HEK293 (cell line): ENCODE results near the gene FA2H.

Experiments used
- CTCF ChIA-PET: fragments of 350-600 bp; formaldehyde crosslinking; extraction: SDS; loops from one replicate; lab custom pipeline; 2021; ENCODE audit warnings: antibody characterized with exemption; lab: Yijun Ruan, JAX
- POLR2A ChIA-PET: fragments of 300-600 bp; formaldehyde crosslinking; extraction: SDS; loops from one replicate; lab custom pipeline; 2020; ENCODE audit warnings: antibody characterized with exemption, inconsistent platforms; lab: Yijun Ruan, JAX
- H3K27ac ChIP-seq: fragments of 200-500 bp; sonication (Bioruptor generic); 2 replicates; pipeline ENCODE4 v1.5.1; 2014; ENCODE audit warnings: low read depth, low read length, control low read depth, inconsistent platforms; ENCODE audit errors: extremely low read depth
- H3K36me3 ChIP-seq, 2 experiments: fragments of 200-500 bp in 1 of 2; sonication (Bioruptor generic) in 1 of 2; 1 replicate in 1 of 2; 2 replicates in 1 of 2; pipeline ENCODE4 v1.5.1; 2014 to 2017; ENCODE audit warnings: inconsistent platforms in 2 of 2, low read length in 2 of 2; ENCODE audit not compliant: control insufficient read depth in 2 of 2, insufficient read depth in 1 of 2
- H3K4me1 ChIP-seq: fragments of 200-500 bp; sonication (Bioruptor generic); 2 replicates; pipeline ENCODE4 v1.5.1; 2014; ENCODE audit warnings: mild to moderate bottlenecking, low read length, inconsistent platforms; ENCODE audit not compliant: control insufficient read depth, insufficient read depth
- H3K4me3 ChIP-seq: 2 replicates; pipeline ENCODE4 v1.5.1; 2011; ENCODE audit warnings: low read depth, mild to moderate bottlenecking, control low read depth, low read length, moderate library complexity
- H3K9me3 ChIP-seq: fragments of 200-500 bp; sonication (Bioruptor generic); 2 replicates; pipeline ENCODE4 v1.5.1; 2014; ENCODE audit warnings: low read depth, low read length, inconsistent platforms; ENCODE audit not compliant: control insufficient read depth, insufficient read depth
- CTCF ChIP-seq: fragments of 450-650 bp; formaldehyde crosslinking; IDR thresholded peaks from 2 replicates; pipeline ENCODE4 v1.5.1; 2016; ENCODE audit warnings: missing biosample characterization, missing genetic modification characterization
- GLI4 ChIP-seq: fragments of 450-650 bp; formaldehyde crosslinking; IDR thresholded peaks from 2 replicates; pipeline ENCODE4 v1.5.1; 2016; ENCODE audit warnings: missing biosample characterization, missing genetic modification characterization
- GLIS1 ChIP-seq: fragments of 450-650 bp; formaldehyde crosslinking; IDR thresholded peaks from 2 replicates; pipeline ENCODE4 v1.5.1; 2016; ENCODE audit warnings: missing biosample characterization, missing genetic modification characterization
- GLIS2 ChIP-seq: fragments of 450-650 bp; formaldehyde crosslinking; IDR thresholded peaks from 2 replicates; pipeline ENCODE4 v1.5.1; 2016; ENCODE audit warnings: missing biosample characterization, missing genetic modification characterization
- KLF7 ChIP-seq: fragments of 450-650 bp; formaldehyde crosslinking; IDR thresholded peaks from 2 replicates; pipeline ENCODE4 v1.5.1; 2016; ENCODE audit warnings: missing biosample characterization, missing genetic modification characterization, borderline replicate concordance
- MYNN ChIP-seq: fragments of 450-650 bp; formaldehyde crosslinking; IDR thresholded peaks from 2 replicates; pipeline ENCODE4 v1.5.1; 2016; ENCODE audit warnings: missing biosample characterization, missing genetic modification characterization, borderline replicate concordance
- WT1 ChIP-seq: fragments of 450-650 bp; formaldehyde crosslinking; IDR thresholded peaks from 2 replicates; pipeline ENCODE4 v1.5.1; 2016; ENCODE audit warnings: missing biosample characterization, missing genetic modification characterization
- YY1 ChIP-seq: fragments of 450-650 bp; formaldehyde crosslinking; IDR thresholded peaks from 2 replicates; pipeline ENCODE4 v1.5.1; 2018; ENCODE audit warnings: missing biosample characterization, missing genetic modification characterization
- ZBTB1 ChIP-seq: fragments of 450-650 bp; formaldehyde crosslinking; IDR thresholded peaks from 2 replicates; pipeline ENCODE4 v1.5.1; 2016; ENCODE audit warnings: missing biosample characterization, missing genetic modification characterization
- ZIC2 ChIP-seq: fragments of 450-650 bp; formaldehyde crosslinking; IDR thresholded peaks from 2 replicates; pipeline ENCODE4 v1.5.1; 2016; ENCODE audit warnings: missing biosample characterization, missing genetic modification characterization
- ZNF16 ChIP-seq: fragments of 450-650 bp; formaldehyde crosslinking; IDR thresholded peaks from 2 replicates; pipeline ENCODE4 v1.5.1; 2016; ENCODE audit warnings: low read depth, missing biosample characterization, missing genetic modification characterization
- ZNF335 ChIP-seq: fragments of 450-650 bp; formaldehyde crosslinking; conservative IDR thresholded peaks from 2 replicates; pipeline ENCODE4 v1.5.1; 2016; ENCODE audit warnings: missing biosample characterization, missing genetic modification characterization
- ZNF350 ChIP-seq: fragments of 450-650 bp; formaldehyde crosslinking; IDR thresholded peaks from 2 replicates; pipeline ENCODE4 v1.5.0; 2017; ENCODE audit warnings: missing biosample characterization, mild to moderate bottlenecking, missing genetic modification characterization
- ZNF426 ChIP-seq: fragments of 450-650 bp; formaldehyde crosslinking; IDR thresholded peaks from 2 replicates; pipeline ENCODE4 v1.5.1; 2017; ENCODE audit warnings: missing biosample characterization, missing genetic modification characterization, mild to moderate bottlenecking, inconsistent platforms, moderate library complexity
- ZNF510 ChIP-seq: fragments of 450-650 bp; formaldehyde crosslinking; IDR thresholded peaks from 2 replicates; pipeline ENCODE4 v1.5.1; 2018; ENCODE audit warnings: mild to moderate bottlenecking, missing genetic modification characterization, missing biosample characterization; ENCODE audit not compliant: insufficient replicate concordance
- ZNF596 ChIP-seq: fragments of 450-650 bp; IDR thresholded peaks from 2 replicates; pipeline ENCODE4 v1.5.0; 2018; ENCODE audit warnings: missing biosample characterization, mild to moderate bottlenecking, missing genetic modification characterization, moderate library complexity
- ZNF692 ChIP-seq: fragments of 450-650 bp; formaldehyde crosslinking; IDR thresholded peaks from 2 replicates; pipeline ENCODE4 v1.5.1; 2016; ENCODE audit warnings: missing biosample characterization, missing genetic modification characterization
- TF ChIP-seq, protein P1 (sequence below): fragments of 450-650 bp; formaldehyde crosslinking; IDR thresholded peaks from 2 replicates; pipeline ENCODE4 v1.5.1; 2016; ENCODE audit warnings: missing biosample characterization, missing genetic modification characterization, borderline replicate concordance
- TF ChIP-seq, protein P2 (sequence below): fragments of 450-650 bp; formaldehyde crosslinking; IDR thresholded peaks from 2 replicates; pipeline ENCODE4 v1.5.1; 2016; ENCODE audit warnings: missing biosample characterization, missing genetic modification characterization

Gene FA2H

GRCh38 chr16:74720579-74720978 lies 54.0 kb downstream of the FA2H start:
- Histone ChIP-seq H3K4me1 (no peaks in the 10 kb centered on the region), H3K9me3 (no peaks in the 10 kb centered on the region), H3K4me3 (no peak overlapping the region), H3K27ac (no peak overlapping the region), H3K36me3 (no peaks in the 10 kb centered on the region)
- CTCF ChIA-PET: interaction anchor here (0.6 kb wide), 1 partner anchor 31 kb away, joined by 3 read pairs; no protein-coding TSS in a partner anchor
- TF ChIP-seq MYNN (tag by site-specific recombination) (no peak), ZNF16 (tag by site-specific recombination) (no peak), GLIS1 (tag by site-specific recombination) (no peak), WT1 (tag by site-specific recombination) (no peak), GLI4 (tag by site-specific recombination) (no peak), ZIC2 (tag by site-specific recombination) (no peak), ZNF350 (no peak), ZNF510 (tag by site-specific recombination) (no peak), ZNF596 (no peak), GLIS2 (tag by site-specific recombination) (no peak), ZNF426 (tag by site-specific recombination) (no peak), ZNF692 (no peak)
- TF ChIP-seq, protein P1, sequence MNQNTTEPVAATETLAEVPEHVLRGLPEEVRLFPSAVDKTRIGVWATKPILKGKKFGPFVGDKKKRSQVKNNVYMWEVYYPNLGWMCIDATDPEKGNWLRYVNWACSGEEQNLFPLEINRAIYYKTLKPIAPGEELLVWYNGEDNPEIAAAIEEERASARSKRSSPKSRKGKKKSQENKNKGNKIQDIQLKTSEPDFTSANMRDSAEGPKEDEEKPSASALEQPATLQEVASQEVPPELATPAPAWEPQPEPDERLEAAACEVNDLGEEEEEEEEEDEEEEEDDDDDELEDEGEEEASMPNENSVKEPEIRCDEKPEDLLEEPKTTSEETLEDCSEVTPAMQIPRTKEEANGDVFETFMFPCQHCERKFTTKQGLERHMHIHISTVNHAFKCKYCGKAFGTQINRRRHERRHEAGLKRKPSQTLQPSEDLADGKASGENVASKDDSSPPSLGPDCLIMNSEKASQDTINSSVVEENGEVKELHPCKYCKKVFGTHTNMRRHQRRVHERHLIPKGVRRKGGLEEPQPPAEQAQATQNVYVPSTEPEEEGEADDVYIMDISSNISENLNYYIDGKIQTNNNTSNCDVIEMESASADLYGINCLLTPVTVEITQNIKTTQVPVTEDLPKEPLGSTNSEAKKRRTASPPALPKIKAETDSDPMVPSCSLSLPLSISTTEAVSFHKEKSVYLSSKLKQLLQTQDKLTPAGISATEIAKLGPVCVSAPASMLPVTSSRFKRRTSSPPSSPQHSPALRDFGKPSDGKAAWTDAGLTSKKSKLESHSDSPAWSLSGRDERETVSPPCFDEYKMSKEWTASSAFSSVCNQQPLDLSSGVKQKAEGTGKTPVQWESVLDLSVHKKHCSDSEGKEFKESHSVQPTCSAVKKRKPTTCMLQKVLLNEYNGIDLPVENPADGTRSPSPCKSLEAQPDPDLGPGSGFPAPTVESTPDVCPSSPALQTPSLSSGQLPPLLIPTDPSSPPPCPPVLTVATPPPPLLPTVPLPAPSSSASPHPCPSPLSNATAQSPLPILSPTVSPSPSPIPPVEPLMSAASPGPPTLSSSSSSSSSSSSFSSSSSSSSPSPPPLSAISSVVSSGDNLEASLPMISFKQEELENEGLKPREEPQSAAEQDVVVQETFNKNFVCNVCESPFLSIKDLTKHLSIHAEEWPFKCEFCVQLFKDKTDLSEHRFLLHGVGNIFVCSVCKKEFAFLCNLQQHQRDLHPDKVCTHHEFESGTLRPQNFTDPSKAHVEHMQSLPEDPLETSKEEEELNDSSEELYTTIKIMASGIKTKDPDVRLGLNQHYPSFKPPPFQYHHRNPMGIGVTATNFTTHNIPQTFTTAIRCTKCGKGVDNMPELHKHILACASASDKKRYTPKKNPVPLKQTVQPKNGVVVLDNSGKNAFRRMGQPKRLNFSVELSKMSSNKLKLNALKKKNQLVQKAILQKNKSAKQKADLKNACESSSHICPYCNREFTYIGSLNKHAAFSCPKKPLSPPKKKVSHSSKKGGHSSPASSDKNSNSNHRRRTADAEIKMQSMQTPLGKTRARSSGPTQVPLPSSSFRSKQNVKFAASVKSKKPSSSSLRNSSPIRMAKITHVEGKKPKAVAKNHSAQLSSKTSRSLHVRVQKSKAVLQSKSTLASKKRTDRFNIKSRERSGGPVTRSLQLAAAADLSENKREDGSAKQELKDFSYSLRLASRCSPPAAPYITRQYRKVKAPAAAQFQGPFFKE (tag by site-specific recombination): no peak
- TF ChIP-seq, protein P2, sequence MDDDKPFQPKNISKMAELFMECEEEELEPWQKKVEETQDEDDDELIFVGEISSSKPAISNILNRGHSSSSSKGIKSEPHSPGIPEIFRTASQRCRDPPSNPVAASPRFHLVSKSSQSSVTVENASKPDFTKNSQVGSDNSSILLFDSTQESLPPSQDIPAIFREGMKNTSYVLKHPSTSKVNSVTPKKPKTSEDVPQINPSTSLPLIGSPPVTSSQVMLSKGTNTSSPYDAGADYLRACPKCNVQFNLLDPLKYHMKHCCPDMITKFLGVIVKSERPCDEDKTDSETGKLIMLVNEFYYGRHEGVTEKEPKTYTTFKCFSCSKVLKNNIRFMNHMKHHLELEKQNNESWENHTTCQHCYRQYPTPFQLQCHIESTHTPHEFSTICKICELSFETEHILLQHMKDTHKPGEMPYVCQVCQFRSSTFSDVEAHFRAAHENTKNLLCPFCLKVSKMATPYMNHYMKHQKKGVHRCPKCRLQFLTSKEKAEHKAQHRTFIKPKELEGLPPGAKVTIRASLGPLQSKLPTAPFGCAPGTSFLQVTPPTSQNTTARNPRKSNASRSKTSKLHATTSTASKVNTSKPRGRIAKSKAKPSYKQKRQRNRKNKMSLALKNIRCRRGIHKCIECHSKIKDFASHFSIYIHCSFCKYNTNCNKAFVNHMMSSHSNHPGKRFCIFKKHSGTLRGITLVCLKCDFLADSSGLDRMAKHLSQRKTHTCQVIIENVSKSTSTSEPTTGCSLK (tag by site-specific recombination): no peak
- POLR2A ChIA-PET: no interaction called here

- Histone ChIP-seq H3K36me3 (no peaks in the 10 kb centered on the region), H3K4me3 (no peak overlapping the region), H3K27ac (no peak overlapping the region), H3K4me1 (no peaks in the 10 kb centered on the region), H3K9me3 (no peaks in the 10 kb centered on the region)
- POLR2A ChIA-PET: no interaction called here
- CTCF ChIA-PET: interaction anchor here (1.4 kb wide), 1 partner anchor 9 kb away, joined by 5 read pairs; no protein-coding TSS in a partner anchor
- TF ChIP-seq YY1 (tag by site-specific recombination) (no peak), ZNF692 (no peak), ZBTB1 (tag by site-specific recombination) (no peak), ZNF335 (tag by site-specific recombination) (no peak), GLI4 (tag by site-specific recombination) (no peak), CTCF (no peak), KLF7 (tag by site-specific recombination) (no peak)
Observed at GRCh38 chr16:74718741-74719610, 55.6 kb downstream of the FA2H start.
